Stimulated activated CD4-positive, alpha-beta T cell treated with anti-CD3 and anti-CD28 coated beads, Interleukin-2, amount 100 ng/mL, for 48 hours (primary cell): ENCODE measurements around the gene VSTM4.

ENCODE experiments used
- DNase-seq, 2 donors: peaks; one replicate each; pipeline ENCODE4 v3.0.0-alpha.2; 2020

VSTM4 gene

DNA sequence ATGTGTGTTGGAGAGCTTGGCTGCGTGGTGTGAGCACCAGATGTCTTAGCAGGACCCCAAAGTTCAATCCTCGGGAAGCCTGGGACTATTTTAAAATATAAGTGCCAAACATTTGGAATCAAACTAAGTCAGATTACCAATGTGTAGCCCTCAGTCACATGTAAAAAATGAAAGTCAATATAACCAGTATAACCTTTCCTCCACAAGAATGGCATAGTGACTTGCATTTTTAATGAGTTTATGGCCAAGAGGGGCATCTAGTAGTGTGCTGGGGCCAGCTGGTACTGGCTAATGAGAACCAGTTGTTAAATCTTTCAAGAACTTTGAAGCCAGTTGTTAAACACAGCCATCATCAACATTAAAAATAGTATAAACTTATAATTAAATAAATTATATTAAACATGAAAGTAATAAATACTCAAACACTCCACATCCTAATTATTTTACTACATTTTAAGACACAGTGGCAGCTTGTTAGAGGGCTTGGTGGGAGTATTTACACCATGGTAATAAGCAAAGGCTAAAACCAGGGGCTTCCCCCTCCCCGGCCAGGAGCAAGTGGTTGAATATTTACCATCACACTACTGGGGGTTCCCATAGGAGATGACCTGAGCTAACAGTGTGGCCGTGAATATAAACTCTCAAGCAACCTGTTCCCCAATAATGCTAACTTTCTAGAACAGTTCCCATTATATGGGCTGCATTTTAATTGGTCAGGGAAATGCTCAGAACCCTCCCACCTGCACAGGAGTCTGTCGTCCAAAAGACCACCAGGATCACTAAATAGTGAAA, 26.4 kb upstream of the VSTM4 start:
- no peak for DNase-seq

DNA sequence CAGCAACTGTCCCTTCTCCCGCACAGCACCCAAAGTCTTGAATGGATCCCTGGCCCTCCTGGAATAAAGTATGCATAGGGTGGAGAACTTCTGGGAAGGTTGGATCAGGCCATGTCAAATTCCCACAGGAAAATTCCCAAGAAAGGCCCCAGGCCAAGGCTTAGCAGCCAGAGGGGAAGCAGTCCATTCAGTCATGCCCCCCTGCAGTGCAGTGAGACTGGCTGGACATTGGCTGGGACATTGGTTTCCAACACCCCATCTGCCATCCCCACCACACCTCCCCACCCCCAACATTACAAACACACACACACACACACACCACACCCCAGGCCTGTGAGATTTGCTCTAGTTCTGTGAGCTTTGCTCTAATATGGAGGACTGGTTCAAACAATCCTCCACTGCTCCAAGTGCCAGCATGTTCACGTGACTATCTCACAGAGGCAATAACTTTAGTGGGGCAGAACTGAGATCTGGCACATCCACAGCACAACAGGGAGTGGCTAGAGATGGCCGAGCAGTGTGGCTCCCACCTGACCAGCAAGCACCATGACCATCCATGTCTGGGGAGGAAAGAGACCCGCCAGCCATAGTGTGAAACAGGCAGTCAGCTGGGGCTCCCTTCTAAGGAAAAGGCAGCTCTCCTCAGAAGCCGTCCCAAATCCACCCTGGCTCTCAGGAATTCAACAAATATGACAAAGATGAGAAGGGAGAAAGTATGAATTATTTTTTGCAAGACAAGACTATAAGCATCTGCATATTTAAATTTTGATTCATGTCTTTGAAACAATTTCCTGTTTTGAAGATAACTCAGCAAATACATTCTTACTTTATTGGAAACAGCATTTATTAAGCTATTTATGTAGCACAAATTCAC, 25.2 kb upstream of the VSTM4 start:
- no peak for DNase-seq

DNA sequence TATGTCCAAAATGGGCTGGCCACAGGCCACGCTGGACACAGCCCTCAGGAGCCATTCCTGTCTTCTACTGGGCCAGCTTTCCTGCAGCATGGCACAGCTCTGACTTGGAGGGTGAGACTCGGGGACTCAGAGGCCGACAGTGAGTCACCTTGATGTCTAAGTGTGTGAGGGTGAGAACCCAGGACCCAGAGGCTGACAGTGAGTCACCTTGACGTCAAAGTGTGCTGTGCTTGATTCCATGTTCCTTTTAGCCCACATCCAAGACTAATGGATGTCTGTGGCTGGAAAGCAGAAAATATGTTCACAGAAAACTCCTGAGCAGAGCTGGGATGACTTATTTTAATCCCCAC, 24.5 kb upstream of the VSTM4 start:
- DNase-seq, result no peak

DNA sequence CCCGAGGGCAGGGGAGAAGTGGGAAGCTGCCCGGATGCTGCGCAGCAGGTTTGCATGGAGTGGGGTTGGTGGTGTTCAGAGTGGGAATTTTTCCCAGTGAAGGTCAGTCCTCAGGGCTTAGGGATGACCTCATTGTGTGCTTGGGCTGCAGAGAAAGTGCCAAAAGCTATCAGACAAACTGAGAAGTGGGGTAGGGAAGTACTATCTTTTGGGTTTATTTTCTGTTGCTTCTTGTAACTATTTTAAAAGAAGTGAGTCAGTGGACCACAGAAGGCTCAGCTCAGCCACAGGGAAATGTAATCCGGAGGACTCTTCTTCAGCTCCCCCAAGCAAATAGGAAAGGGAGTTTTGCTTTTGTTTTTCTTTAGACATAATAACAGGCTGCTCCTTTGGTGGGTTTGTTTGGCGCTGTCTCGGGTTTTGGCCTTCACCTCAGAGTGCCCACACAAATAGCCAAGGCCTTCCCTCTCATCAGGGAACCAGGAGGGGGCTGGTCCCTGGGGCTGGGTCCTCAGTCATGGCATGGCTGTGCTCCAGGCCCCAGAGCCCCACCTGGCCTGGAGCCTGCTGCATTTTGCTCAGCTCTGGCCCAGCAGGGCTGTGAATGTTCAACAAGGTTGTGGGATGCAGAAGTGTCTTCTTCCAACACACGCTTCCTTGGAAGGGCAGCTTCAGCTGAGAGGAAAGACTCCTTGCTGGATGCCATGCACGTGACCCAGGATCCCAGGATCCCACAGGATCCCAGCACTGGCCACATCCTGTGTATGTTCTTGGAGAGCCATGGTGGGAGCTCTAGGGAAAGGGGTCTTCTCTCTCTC, 23.9 kb upstream of the VSTM4 start:
- DNase-seq, result no peak

DNA sequence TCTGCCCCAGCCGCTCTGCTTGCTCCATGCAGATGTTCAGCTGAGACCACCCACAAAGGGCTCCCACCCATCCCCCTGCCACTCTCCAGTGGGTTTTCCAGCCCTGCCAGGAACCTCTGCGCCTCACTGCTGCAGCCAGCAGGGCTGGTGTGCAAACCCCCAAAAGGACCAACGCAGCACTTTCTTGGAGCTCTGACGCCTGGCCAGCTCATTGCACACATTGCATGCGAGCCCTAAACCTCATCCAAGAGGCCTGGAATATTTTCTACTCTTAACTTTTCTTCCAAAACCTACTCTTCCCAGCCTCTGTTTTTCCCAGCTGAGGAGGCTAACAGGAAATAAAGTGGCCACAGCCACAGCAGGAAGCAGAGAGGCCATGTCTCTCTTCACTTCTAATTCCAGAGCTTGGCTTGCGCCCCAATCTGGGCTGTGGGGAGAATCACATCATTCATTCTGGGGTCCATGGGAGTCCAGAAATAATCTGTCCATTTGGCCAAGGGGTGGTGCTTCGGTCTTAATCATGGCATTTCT, 23.1 kb upstream of the VSTM4 start:
- DNase-seq, result no peak

DNA sequence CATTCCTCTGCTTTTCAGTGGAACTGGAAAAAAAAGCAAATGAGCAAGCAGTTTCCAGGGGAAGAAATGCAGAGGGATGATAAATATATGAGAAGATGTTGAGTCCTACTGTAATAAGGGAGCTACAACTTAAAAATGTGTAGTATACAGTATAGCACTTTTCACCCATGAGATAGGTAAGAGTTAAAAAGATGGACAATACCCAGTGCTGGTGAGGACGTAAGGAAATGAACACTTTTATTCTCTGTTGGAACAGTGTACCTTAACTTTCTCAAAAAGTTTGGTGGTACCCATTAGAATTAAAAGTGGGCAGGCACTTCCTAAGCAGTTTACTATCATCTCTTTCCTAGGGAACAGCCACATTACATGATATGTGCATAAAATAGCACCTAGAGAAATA, 21.2 kb upstream of the VSTM4 start:
- no peak for DNase-seq

DNA sequence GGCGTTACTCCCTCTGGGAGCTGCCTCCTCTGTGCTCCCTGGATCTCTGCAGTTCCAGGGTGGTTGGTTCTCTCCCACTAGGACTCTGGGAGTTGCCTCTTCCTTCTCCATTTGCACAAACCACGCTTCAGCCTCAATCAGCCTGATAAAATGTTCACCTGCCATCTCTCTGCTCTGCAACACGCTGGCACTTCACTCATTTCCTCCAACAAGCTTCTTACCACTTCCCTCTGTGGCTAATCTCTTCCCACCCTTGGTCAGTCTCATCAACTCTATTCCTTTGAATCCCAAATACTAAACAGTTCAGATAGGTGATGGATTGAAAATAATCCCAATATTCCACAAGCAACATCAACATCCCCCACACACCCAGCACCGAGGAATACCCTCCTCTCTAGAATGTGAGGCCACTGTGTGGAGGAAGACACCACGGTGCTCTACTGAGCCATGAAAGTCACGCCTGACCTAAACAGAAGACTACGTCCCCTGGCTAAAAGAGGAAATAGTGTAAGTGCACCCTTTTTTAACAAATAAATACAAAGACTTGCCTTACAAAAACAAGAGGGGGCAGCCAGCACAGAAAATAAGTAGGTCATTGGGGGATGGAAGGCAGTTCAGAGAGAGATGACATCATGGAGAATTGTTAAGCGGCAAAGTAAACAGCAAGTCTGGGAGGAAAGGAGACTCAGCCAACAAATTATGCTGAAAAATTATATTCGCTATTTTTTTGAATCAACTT, 20.4 kb upstream of the VSTM4 start:
- no peak for DNase-seq

DNA sequence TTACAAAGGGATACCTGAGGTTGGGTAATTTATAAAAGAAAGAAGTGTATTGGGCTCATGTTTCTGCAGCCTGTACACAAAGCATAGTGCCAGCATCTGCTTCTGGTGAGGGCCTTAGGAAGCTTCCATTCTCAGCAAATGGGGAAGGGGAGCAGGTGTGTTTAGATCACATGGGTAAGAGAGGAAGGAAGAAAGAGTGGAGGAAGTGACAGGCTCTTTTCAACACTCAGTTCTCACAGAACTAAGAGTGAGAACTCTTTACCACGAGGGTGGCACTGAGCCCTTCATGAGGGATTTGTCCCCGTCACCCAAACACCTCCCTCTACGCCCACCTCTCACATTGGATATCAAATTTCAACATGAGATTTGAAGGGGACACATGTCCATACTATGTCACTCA, 19.0 kb upstream of the VSTM4 start:
- no peak for DNase-seq

DNA sequence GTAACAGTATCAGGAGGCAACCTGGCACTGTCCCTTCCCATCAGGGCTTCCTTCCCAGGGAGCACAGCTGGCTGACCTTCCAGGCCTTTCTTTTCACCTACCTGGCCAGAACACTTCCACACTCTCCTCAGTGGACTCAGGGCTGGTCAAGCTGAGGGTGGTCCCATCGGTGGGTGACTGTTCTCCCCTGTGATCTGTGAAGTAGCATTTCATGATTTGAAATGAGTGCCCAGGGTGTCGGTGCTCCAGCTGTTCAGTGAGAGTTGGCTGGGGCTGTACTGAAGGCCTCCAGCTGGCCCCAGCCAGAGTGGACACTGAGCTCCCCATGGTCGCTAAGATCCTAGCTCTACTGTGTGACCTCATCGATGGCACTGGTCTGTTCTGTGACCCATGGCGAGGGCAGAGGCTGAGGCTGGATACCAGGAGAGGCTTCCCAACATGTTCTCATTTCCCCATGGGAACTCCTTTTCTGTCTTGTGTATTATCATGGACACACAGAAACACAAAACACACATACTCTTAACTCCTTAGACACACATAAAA, 18.5 kb upstream of the VSTM4 start, which contains the start of gene FAM170B:
Gene FAM170B, minus strand, starts transcription at position 316 of the 543 bp plus-strand sequence. Its CDS starts 103 bp downstream, at position 213.
- DNase-seq, result no peak

DNA sequence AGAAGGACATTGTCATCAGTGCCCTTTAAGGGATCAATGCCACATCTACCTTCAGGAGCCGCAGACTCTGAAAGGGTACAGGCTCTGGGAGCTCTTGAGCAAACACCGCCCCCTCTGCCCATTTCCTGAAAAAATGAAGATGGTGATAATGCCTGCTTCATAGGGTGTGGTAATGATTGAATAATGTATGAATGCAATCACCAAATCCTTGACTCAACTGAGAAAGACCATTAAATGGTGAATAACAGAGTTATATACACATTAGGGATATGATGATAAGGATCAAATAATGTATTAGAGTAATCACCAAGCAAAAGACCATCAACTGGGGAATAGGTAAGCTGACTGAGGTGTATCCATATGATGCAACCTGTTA, 17.0 kb upstream of the VSTM4 start:
- DNase-seq, result no peak

DNA sequence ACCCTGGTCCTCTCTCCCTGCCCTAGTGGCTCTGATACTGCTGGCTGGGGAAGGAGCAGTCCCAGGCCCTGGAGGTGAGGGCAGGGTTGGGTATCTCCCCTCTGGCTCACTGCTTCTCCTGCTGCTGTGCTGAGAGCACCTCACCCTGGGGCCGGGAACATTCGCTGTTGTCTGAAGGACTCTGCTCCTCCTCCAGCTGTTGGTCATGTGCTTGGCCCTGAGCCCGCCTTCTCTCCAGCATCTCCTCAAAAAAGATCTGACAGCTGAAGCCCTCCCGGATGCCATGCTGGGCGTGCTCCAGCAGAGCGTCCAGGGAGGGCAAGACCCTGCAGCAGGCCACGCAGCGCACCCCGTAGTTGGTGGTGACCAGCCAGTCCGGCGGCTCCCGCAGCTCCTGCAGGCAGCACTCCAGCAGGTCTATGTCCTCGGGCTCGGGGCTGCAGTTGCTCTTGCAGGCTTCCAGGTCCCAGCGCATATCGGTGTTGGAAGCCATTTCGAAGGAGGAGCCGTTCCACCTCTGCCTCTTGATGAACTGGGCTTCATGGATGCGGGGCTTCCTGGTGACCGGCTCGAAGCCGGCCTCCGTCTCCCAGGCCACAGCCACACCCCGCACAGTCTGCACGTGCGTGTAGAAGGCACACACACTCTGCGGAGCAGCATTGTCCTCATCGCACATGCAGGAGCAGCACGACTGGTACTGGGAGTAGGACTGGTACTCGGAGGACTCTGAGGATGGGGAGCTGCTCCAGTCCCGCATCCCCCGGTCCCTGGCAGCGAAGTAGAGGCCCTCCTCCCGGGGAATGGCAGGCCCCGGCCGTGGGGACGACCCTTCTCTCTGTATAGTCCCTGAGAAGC, 16.4 kb upstream of the VSTM4 start:
- DNase-seq, result no peak

DNA sequence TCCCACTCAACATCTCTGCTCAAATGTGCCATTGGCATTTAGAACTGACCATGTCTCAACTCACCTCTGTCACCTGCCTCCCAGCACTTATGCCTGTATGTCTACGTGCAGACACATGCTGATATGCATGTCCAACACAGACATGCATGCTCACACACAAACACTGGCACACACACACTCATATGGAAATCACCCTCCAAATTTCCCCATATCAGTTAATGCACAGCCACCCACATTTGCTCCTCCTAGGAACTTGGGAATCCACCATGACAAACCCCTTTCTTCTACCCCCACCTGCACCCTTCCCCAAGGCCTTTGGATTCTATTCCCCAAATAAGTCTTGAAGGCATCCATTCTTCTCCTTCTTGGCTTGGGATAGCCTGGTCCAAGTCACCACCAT, 14.1 kb upstream of the VSTM4 start:
- no peak for DNase-seq

DNA sequence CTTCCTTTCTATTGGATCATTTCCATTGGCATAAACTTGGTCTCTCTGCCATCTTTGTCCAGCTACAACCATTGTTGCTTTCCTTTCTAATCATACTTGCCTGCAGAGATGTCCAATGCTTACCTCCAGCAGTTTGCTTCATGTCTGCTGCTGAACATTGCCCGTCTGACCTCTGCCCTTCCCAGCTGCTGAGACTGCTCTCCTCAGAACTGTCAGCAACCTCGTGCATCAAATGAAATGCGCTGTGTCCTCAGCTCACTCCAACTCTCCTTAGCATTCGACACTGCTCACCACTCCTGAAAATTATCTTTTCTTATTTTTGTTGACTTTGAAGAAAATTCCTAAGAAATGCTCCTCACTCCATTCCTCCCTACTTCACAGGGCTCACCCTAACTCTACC, 13.5 kb upstream of the VSTM4 start:
- DNase-seq, result no peak

DNA sequence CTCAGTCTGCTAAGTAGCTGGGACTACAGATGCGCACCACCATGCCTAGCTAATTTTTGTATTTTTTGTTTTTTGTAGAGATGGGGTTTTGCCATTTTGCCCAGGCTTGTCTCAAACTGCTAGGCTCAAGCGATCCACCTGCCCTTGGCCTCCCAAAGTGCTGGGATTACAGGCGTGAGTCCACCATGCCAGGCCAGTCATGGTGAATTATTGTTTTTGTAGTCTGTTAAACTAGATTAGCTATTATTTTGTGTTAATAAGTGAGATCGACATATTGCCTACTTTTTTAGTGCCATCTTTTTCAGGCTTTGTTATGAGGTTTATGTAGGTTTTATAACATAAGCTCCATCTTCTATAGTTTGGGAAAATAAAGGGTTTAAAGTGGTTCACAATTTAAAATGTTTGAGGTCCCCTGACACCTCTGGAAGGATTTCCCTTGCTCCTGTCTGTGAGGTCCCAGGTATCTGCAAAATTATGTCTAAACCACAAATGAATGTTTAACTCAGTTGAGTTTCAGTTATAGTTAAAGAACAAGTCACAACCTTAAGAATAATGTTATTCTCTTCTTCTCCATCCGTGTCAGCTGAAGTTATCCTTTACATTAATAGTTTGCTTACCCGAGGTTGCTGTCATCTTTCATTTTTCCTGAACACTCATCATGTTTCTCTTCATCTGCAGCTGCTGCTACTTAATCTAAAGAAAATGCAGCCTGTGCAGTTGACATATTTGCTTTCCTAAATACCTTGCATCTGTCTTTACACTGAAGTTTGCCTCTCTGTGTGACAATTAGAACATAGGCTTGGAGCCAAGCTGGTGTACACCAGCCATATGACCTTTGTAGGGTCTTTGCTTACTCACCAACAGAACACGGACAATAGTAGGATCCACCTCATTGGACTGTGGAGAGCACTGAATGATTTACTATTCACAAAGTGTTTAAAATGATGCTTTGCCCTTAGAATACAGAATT, 8.9 kb upstream of the VSTM4 start:
- DNase-seq, result no peak

DNA sequence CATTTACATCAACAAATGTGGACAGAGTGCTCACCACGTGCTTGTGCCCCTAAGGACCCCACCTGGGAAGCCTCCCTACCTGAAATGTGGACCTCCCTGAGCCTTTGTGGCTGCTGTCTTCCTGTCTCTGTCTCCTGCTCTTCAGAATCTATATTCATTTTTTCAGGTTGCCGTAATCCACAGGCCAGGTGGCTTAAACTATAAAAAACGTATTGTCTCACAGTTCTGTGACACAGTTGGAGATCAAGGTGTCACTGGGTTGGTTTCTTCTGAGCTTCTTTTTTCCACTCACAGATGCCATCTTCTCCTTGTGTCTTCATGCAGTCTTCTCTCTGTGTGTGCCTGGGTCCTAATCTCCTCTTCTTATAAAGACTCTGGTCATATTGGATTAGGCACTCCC, 5.6 kb upstream of the VSTM4 start:
- DNase-seq, result no peak

DNA sequence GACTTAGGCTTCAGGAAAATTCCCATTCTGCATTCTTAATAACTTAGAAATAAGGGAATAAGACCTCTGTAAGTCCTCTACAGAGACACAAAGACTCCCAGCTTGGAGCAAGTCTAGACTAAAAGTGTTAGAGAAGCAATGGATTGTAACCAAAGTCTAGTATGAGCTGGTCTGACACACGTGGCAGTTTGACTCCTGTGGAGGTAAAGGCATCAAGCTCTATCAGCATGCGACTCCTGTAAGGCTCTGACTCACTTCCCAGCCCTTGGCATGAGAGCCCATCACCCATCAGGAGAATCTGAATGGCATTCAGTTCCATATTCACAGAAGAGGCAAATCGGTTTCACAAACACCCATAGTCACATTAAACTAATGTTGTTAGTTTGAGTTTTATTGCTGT, 4.4 kb upstream of the VSTM4 start:
- DNase-seq, result no peak

DNA sequence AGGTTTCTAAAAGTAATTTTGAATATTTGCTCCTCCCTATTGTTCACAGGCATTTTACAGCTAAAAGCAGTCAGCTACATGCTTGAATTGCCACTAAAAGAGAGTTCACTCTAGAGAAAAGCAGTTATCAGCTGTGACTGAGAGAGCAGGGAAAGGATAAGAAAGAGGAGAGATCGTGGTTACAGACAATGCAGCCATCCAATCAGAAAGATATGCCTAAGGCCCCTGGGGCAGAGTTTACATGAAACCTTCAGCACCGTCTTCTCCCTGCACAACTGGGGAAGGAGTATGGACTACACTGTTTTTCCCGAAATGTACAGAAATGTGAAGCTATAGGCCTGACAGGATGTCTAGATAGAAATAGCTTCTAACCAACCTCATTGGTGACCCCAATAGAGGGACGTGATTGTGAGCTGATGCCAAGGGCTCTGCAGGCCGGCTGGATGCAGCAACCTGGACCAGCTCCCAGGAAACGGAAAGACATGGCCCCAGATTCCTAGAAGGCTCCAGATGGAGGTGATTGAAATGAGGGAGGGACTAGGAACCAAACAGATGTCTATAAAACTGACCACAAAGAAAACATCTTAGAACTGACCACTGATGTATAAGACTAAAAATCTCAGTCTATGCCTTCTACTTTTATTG, 3.2 kb upstream of the VSTM4 start:
- DNase-seq, result no peak

DNA sequence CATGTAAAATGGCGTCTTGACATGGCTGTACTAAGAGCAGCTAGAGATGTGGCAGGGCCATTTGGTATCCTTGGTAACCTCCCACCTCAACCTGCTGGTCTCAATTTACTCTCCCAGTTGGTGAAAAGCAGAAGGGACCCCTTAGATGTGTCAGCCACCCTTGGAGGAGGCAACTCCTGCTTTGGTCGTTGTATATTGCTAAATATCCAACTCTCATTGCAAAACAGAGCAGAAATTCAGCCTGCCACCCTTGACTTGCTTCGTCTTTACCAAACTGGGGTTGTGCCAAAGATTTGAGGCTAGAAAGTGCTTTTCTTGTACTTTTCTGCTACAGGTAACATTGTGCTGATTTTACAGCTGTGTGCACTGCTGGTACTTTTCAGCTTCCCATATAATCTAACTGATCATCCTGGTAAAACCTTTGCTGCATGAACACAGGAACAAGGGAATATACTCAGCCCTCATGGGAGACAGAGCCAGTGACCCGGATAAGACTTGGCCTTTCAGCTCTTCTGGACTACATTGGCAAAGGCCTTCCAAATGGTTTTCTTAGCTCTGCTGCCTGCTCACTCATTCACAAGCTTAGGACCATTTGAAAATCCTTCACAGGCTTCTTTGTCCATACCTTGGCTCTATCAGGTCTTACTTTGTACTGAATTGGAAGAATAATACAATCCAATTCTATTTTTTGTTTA, 2.2 kb upstream of the VSTM4 start:
- no peak for DNase-seq
